ENCODE results near the gene RUNDC3A. TPM values are rescaled to one million over a fixed set of nuclear protein-coding genes. Genes with fewer than 3 reads are reported as not detected.
A peak's percentile ranks its signal among the peaks of the same experiment; 100 is the strongest.

RUNDC3A gene
- 5.1 and 5.7 TPM in 2 replicates for total RNA-seq (2014; rRNA removed; shearing (Covaris generic))

- Histone ChIP-seq H3K4me3 (ENCODE audit: insufficient read depth, low read depth, low read length) (peak within 1 kb of the TSS; percentile 58), H3K36me3 (replicated peaks; ENCODE audit: control insufficient read depth, insufficient read depth, low read length) (no peaks in the 10 kb centered on the region), H3K27me3 (ENCODE audit: control insufficient read depth, insufficient read depth, low read length) (peaks cover 1% of the 10 kb centered on the region; the same call in 1 of the 2 replicates)
- peak; percentile 100 for DNase-seq
Measured at GRCh38 chr17:44308320-44308818, at the start of gene RUNDC3A. RUNDC3A (plus strand) TSS chr17:44308601; CDS start chr17:44308833, 232 bp downstream.

GRCh38 chr17:44258811-44259351 lies 49.5 kb upstream of the RUNDC3A start:
- H3K4me3 ChIP-seq (ENCODE audit: insufficient read depth, low read depth, low read length), result no peak overlapping the region
- peak; percentile 58 for DNase-seq

GRCh38 chr17:44260296-44260695 lies 48.1 kb upstream of the RUNDC3A start:
- H3K27me3 ChIP-seq (ENCODE audit: control insufficient read depth, insufficient read depth, low read length), result no peaks in the 10 kb centered on the region
- DNase-seq, result peak; percentile 24
- H3K36me3 ChIP-seq (replicated peaks; ENCODE audit: control insufficient read depth, insufficient read depth, low read length), result no peaks in the 10 kb centered on the region
- H3K4me3 ChIP-seq (ENCODE audit: insufficient read depth, low read depth, low read length), result no peak overlapping the region

More at GRCh38 chr17:44258811-44259351, 49.5 kb upstream of the RUNDC3A start:
- Histone ChIP-seq H3K27me3 (ENCODE audit: control insufficient read depth, insufficient read depth, low read length) (no peaks in the 10 kb centered on the region), H3K36me3 (replicated peaks; ENCODE audit: control insufficient read depth, insufficient read depth, low read length) (no peaks in the 10 kb centered on the region)

- Histone ChIP-seq H3K27me3 (ENCODE audit: control insufficient read depth, insufficient read depth, low read length) (no peaks in the 10 kb centered on the region), H3K4me3 (ENCODE audit: insufficient read depth, low read depth, low read length) (no peak overlapping the region), H3K36me3 (replicated peaks; ENCODE audit: control insufficient read depth, insufficient read depth, low read length) (no peaks in the 10 kb centered on the region)
- no peak for DNase-seq
Measured at GRCh38 chr17:44262654-44263225, 45.7 kb upstream of the RUNDC3A start.

- no peak for DNase-seq
- Histone ChIP-seq H3K4me3 (ENCODE audit: insufficient read depth, low read depth, low read length) (no peak overlapping the region), H3K36me3 (replicated peaks; ENCODE audit: control insufficient read depth, insufficient read depth, low read length) (no peaks in the 10 kb centered on the region), H3K27me3 (ENCODE audit: control insufficient read depth, insufficient read depth, low read length) (no peaks in the 10 kb centered on the region)
Measured at GRCh38 chr17:44263345-44263902, 45.0 kb upstream of the RUNDC3A start.

GRCh38 chr17:44266402-44267164 lies 41.8 kb upstream of the RUNDC3A start:
- peak; percentile 61 for DNase-seq
- H3K4me3 ChIP-seq (ENCODE audit: insufficient read depth, low read depth, low read length), result no peak overlapping the region
- H3K27me3 ChIP-seq (ENCODE audit: control insufficient read depth, insufficient read depth, low read length), result no peaks in the 10 kb centered on the region
- H3K36me3 ChIP-seq (replicated peaks; ENCODE audit: control insufficient read depth, insufficient read depth, low read length), result no peaks in the 10 kb centered on the region

- DNase-seq, result no peak
- Histone ChIP-seq H3K4me3 (ENCODE audit: insufficient read depth, low read depth, low read length) (no peak overlapping the region), H3K27me3 (ENCODE audit: control insufficient read depth, insufficient read depth, low read length) (no peaks in the 10 kb centered on the region; the same call in 1 of the 2 replicates), H3K36me3 (replicated peaks; ENCODE audit: control insufficient read depth, insufficient read depth, low read length) (no peaks in the 10 kb centered on the region)
Measured at GRCh38 chr17:44267165-44267455, 41.3 kb upstream of the RUNDC3A start.

GRCh38 chr17:44267818-44268490 lies 40.4 kb upstream of the RUNDC3A start, which contains the start of gene SLC4A1:
SLC4A1 (minus strand) TSS chr17:44268135; CDS start chr17:44262866, 5,269 bp downstream.
- Histone ChIP-seq H3K27me3 (ENCODE audit: control insufficient read depth, insufficient read depth, low read length) (no peaks in the 10 kb centered on the region; the same call in 1 of the 2 replicates), H3K4me3 (ENCODE audit: insufficient read depth, low read depth, low read length) (no peak within 1 kb of the TSS), H3K36me3 (replicated peaks; ENCODE audit: control insufficient read depth, insufficient read depth, low read length) (no peaks in the 10 kb centered on the region)
- peak; percentile 60 for DNase-seq

- DNase-seq, result peak; percentile 50
- no peaks in the 10 kb centered on the region for H3K36me3 ChIP-seq (replicated peaks; ENCODE audit: control insufficient read depth, insufficient read depth, low read length)
- no peaks in the 10 kb centered on the region; the same call in 1 of the 2 replicates for H3K27me3 ChIP-seq (ENCODE audit: control insufficient read depth, insufficient read depth, low read length)
- H3K4me3 ChIP-seq (ENCODE audit: insufficient read depth, low read depth, low read length), result no peak overlapping the region
Measured at GRCh38 chr17:44268709-44269534, 39.5 kb upstream of the RUNDC3A start.

- H3K36me3 ChIP-seq (replicated peaks; ENCODE audit: control insufficient read depth, insufficient read depth, low read length), result no peaks in the 10 kb centered on the region
- peak; percentile 48 for DNase-seq
- no peak overlapping the region for H3K4me3 ChIP-seq (ENCODE audit: insufficient read depth, low read depth, low read length)
- H3K27me3 ChIP-seq (ENCODE audit: control insufficient read depth, insufficient read depth, low read length), result no peaks in the 10 kb centered on the region; the same call in 1 of the 2 replicates
Measured at GRCh38 chr17:44269535-44270240, 38.7 kb upstream of the RUNDC3A start.

- no peaks in the 10 kb centered on the region for H3K36me3 ChIP-seq (replicated peaks; ENCODE audit: control insufficient read depth, insufficient read depth, low read length)
- DNase-seq, result peak; percentile 41
- H3K27me3 ChIP-seq (ENCODE audit: control insufficient read depth, insufficient read depth, low read length), result no peaks in the 10 kb centered on the region; the same call in 1 of the 2 replicates
- no peak overlapping the region for H3K4me3 ChIP-seq (ENCODE audit: insufficient read depth, low read depth, low read length)
Measured at GRCh38 chr17:44272321-44272951, 36.0 kb upstream of the RUNDC3A start.

GRCh38 chr17:44272954-44273353 lies 35.4 kb upstream of the RUNDC3A start:
- H3K27me3 ChIP-seq (ENCODE audit: control insufficient read depth, insufficient read depth, low read length), result no peaks in the 10 kb centered on the region; the same call in 1 of the 2 replicates
- no peak overlapping the region for H3K4me3 ChIP-seq (ENCODE audit: insufficient read depth, low read depth, low read length)
- DNase-seq, result no peak
- no peaks in the 10 kb centered on the region for H3K36me3 ChIP-seq (replicated peaks; ENCODE audit: control insufficient read depth, insufficient read depth, low read length)

GRCh38 chr17:44273607-44274006 lies 34.8 kb upstream of the RUNDC3A start:
- Histone ChIP-seq H3K27me3 (ENCODE audit: control insufficient read depth, insufficient read depth, low read length) (no peaks in the 10 kb centered on the region; the same call in 1 of the 2 replicates), H3K4me3 (ENCODE audit: insufficient read depth, low read depth, low read length) (no peak overlapping the region), H3K36me3 (replicated peaks; ENCODE audit: control insufficient read depth, insufficient read depth, low read length) (no peaks in the 10 kb centered on the region)
- DNase-seq, result peak; percentile 48
